Measurements from ENCODE around the gene FBXO27. TPM values are rescaled to one million over a fixed set of nuclear protein-coding genes. Genes with fewer than 3 reads are reported as not detected.
"Not testable (repeated sequence)": the region's sequence is repeated elsewhere in the genome, so short reads cannot be mapped to it uniquely, and the experiment has no call there.

Gene FBXO27
- total RNA-seq, 2 donors from 2014 or later, result 12.5 to 21.6 TPM

GRCh38 chr19:39074205-39074692, 41.9 kb upstream of the FBXO27 start:
- TF ChIP-seq CTCF (conservative IDR thresholded peaks at IDR 0.05), result no peak
- Mint-ChIP-seq H3K36me3 (ENCODE audit: low read depth) (no peaks in the 10 kb centered on the region), H3K4me3 (no peak overlapping the region), H3K9me3 (no peaks in the 10 kb centered on the region), H3K27ac (no peak overlapping the region), H3K4me1 (peaks cover 5% of the 10 kb centered on the region), H3K27me3 (ENCODE audit: insufficient read depth) (peaks cover 9% of the 10 kb centered on the region)
- DNase-seq, result no peak
- no peaks in the 10 kb centered on the region for H3K4me1 ChIP-seq (ENCODE audit: control insufficient read depth, insufficient read depth, low read length)
- no peaks in the 10 kb centered on the region for H3K27me3 ChIP-seq (ENCODE audit: control insufficient read depth, insufficient read depth, low read length, poor library complexity, severe bottlenecking)
- H3K4me3 ChIP-seq (ENCODE audit: low read length), result no peak overlapping the region
- 57 to 84% methylated on average over 1 to 3 of the region's 3 CpGs for WGBS, 2 experiments (ENCODE audit: insufficient coverage in 1 of 2, insufficient read length in 1 of 2)
- H3K27ac ChIP-seq (ENCODE audit: low read depth, low read length), result no peak overlapping the region
- no peak overlapping the region for H3K9ac ChIP-seq (ENCODE audit: extremely low read depth, low read length, poor library complexity, severe bottlenecking)
- H3K9me3 ChIP-seq (ENCODE audit: control insufficient read depth, low read length), result no peaks in the 10 kb centered on the region
- H3K36me3 ChIP-seq (ENCODE audit: control insufficient read depth, insufficient read depth, low read length), result no peaks in the 10 kb centered on the region

- H3K27ac Mint-ChIP-seq, result no peak overlapping the region
These were observed 38.5 kb upstream of the FBXO27 start for GRCh38 chr19:39070888-39071287.

GRCh38 chr19:39068259-39068658, 35.9 kb upstream of the FBXO27 start:
- H3K27ac Mint-ChIP-seq; H3K9me3 ChIP-seq (ENCODE audit: control insufficient read depth, low read length); DNase-seq; H3K9me3 Mint-ChIP-seq; H3K36me3 Mint-ChIP-seq (ENCODE audit: low read depth); H3K4me3 Mint-ChIP-seq; H3K4me1 Mint-ChIP-seq; H3K36me3 ChIP-seq (ENCODE audit: control insufficient read depth, insufficient read depth, low read length); H3K27ac ChIP-seq (ENCODE audit: low read depth, low read length); H3K4me1 ChIP-seq (ENCODE audit: control insufficient read depth, insufficient read depth, low read length); H3K27me3 ChIP-seq (ENCODE audit: control insufficient read depth, insufficient read depth, low read length, poor library complexity, severe bottlenecking); H3K9ac ChIP-seq (ENCODE audit: extremely low read depth, low read length, poor library complexity, severe bottlenecking); H3K4me3 ChIP-seq (ENCODE audit: low read length): not testable (repeated sequence)
- peaks cover 14% of the 10 kb centered on the region for H3K27me3 Mint-ChIP-seq (ENCODE audit: insufficient read depth)
- WGBS, 2 experiments (ENCODE audit: insufficient coverage in 1 of 2, insufficient read length in 1 of 2), result 90 to 91% methylated on average over 5 to 6 of the region's 6 CpGs

More at GRCh38 chr19:39070888-39071287, 38.5 kb upstream of the FBXO27 start:
- Histone ChIP-seq H3K27me3 (ENCODE audit: control insufficient read depth, insufficient read depth, low read length, poor library complexity, severe bottlenecking) (no peaks in the 10 kb centered on the region), H3K4me1 (ENCODE audit: control insufficient read depth, insufficient read depth, low read length) (no peaks in the 10 kb centered on the region), H3K4me3 (ENCODE audit: low read length) (no peak overlapping the region), H3K9ac (ENCODE audit: extremely low read depth, low read length, poor library complexity, severe bottlenecking) (no peak overlapping the region), H3K36me3 (ENCODE audit: control insufficient read depth, insufficient read depth, low read length) (no peaks in the 10 kb centered on the region), H3K27ac (ENCODE audit: low read depth, low read length) (no peak overlapping the region), H3K9me3 (ENCODE audit: control insufficient read depth, low read length) (no peaks in the 10 kb centered on the region)
- no peak overlapping the region for H3K4me3 Mint-ChIP-seq
- H3K4me1 Mint-ChIP-seq, result peaks cover 5% of the 10 kb centered on the region
- no peak for TF ChIP-seq CTCF (conservative IDR thresholded peaks at IDR 0.05)
- H3K36me3 Mint-ChIP-seq (ENCODE audit: low read depth), result no peaks in the 10 kb centered on the region
- no peak for DNase-seq
- H3K27me3 Mint-ChIP-seq (ENCODE audit: insufficient read depth), result peaks cover 14% of the 10 kb centered on the region
- 81 to 89% methylated on average over 3 to 5 of the region's 5 CpGs for WGBS, 2 experiments (ENCODE audit: insufficient coverage in 1 of 2, insufficient read length in 1 of 2)
- peaks cover 6% of the 10 kb centered on the region for H3K9me3 Mint-ChIP-seq

GRCh38 chr19:39067104-39067503, 34.8 kb upstream of the FBXO27 start:
- TF ChIP-seq CTCF (conservative IDR thresholded peaks at IDR 0.05), result no peak
- H3K36me3 ChIP-seq (ENCODE audit: control insufficient read depth, insufficient read depth, low read length), result no peaks in the 10 kb centered on the region
- WGBS, 2 experiments (ENCODE audit: insufficient coverage in 1 of 2, insufficient read length in 1 of 2), result 91 to 93% methylated on average over 4 of the region's 4 CpGs
- Mint-ChIP-seq H3K9me3 (peaks cover 6% of the 10 kb centered on the region), H3K27ac (no peak overlapping the region), H3K4me3 (no peak overlapping the region), H3K27me3 (ENCODE audit: insufficient read depth) (peaks cover 14% of the 10 kb centered on the region), H3K36me3 (ENCODE audit: low read depth) (no peaks in the 10 kb centered on the region), H3K4me1 (peaks cover 5% of the 10 kb centered on the region)
- no peak overlapping the region for H3K9ac ChIP-seq (ENCODE audit: extremely low read depth, low read length, poor library complexity, severe bottlenecking)
- H3K9me3 ChIP-seq (ENCODE audit: control insufficient read depth, low read length), result no peaks in the 10 kb centered on the region
- no peak overlapping the region for H3K27ac ChIP-seq (ENCODE audit: low read depth, low read length)
- no peaks in the 10 kb centered on the region for H3K4me1 ChIP-seq (ENCODE audit: control insufficient read depth, insufficient read depth, low read length)
- H3K4me3 ChIP-seq (ENCODE audit: low read length), result no peak overlapping the region
- H3K27me3 ChIP-seq (ENCODE audit: control insufficient read depth, insufficient read depth, low read length, poor library complexity, severe bottlenecking), result no peaks in the 10 kb centered on the region
- DNase-seq, result no peak
